ENCODE measurements around the gene SMG5.

GRCh38 chr1:156293895-156294294, 11.3 kb upstream of the SMG5 start:
- no peak for TF ChIP-seq FOXM1 (IDR thresholded peaks at IDR 0.05; ENCODE audit: borderline replicate concordance)
- no peak for TF ChIP-seq PKNOX1 (IDR thresholded peaks at IDR 0.05)
- TF ChIP-seq HDGF (IDR thresholded peaks at IDR 0.05; ENCODE audit: borderline replicate concordance) = no peak
- TF ChIP-seq FOXA1 (IDR thresholded peaks at IDR 0.05) = no peak
- TF ChIP-seq ELF4 (IDR thresholded peaks at IDR 0.05) = no peak

Measured in HEK293T (cell line).